ENCODE results near the gene ANKH.
"Not testable (repeated sequence)": the region's sequence is repeated elsewhere in the genome, so short reads cannot be mapped to it uniquely, and the experiment has no call there.

The ANKH gene

GRCh38 chr5:14830210-14831005, 41.2 kb downstream of the ANKH start:
- in situ Hi-C loops (cut with MboI; ENCODE audit: low sequenced_read_pairs) = no loop called here

GRCh38 chr5:14829396-14829795, 42.2 kb downstream of the ANKH start:
- in situ Hi-C loops (cut with MboI; ENCODE audit: low sequenced_read_pairs) = no loop called here

- in situ Hi-C loops (cut with MboI; ENCODE audit: low sequenced_read_pairs) = no loop called here
Observed at GRCh38 chr5:14826714-14827113, 44.9 kb downstream of the ANKH start.

GRCh38 chr5:14825977-14826376, 45.6 kb downstream of the ANKH start:
- in situ Hi-C loops (cut with MboI; ENCODE audit: low sequenced_read_pairs) = no loop called here

GRCh38 chr5:14824499-14824898, 47.1 kb downstream of the ANKH start:
- in situ Hi-C loops (cut with MboI; ENCODE audit: low sequenced_read_pairs) = no loop called here

GRCh38 chr5:14821100-14821845, 50.3 kb downstream of the ANKH start:
- in situ Hi-C loops (cut with MboI; ENCODE audit: low sequenced_read_pairs) = no loop called here

GRCh38 chr5:14818931-14819790, 52.4 kb downstream of the ANKH start:
- in situ Hi-C loops (cut with MboI; ENCODE audit: low sequenced_read_pairs) = no loop called here

GRCh38 chr5:14817762-14818136, 53.8 kb downstream of the ANKH start:
- in situ Hi-C loops (cut with MboI; ENCODE audit: low sequenced_read_pairs) = not testable (repeated sequence)

GRCh38 chr5:14816999-14817761, 54.4 kb downstream of the ANKH start:
- in situ Hi-C loops (cut with MboI; ENCODE audit: low sequenced_read_pairs) = no loop called here

- in situ Hi-C loops (cut with MboI; ENCODE audit: low sequenced_read_pairs) = no loop called here
Observed at GRCh38 chr5:14816374-14816998, 55.1 kb downstream of the ANKH start.

GRCh38 chr5:14813747-14814146, 57.8 kb downstream of the ANKH start:
- in situ Hi-C loops (cut with MboI; ENCODE audit: low sequenced_read_pairs) = no loop called here

- in situ Hi-C loops (cut with MboI; ENCODE audit: low sequenced_read_pairs) = no loop called here
Observed at GRCh38 chr5:14812166-14812565, 59.4 kb downstream of the ANKH start.

- in situ Hi-C loops (cut with MboI; ENCODE audit: low sequenced_read_pairs) = no loop called here
Observed at GRCh38 chr5:14810928-14811572, 60.5 kb downstream of the ANKH start.

GRCh38 chr5:14810282-14810681, 61.3 kb downstream of the ANKH start:
- in situ Hi-C loops (cut with MboI; ENCODE audit: low sequenced_read_pairs) = no loop called here

- in situ Hi-C loops (cut with MboI; ENCODE audit: low sequenced_read_pairs) = no loop called here
Observed at GRCh38 chr5:14809369-14810155, 62.0 kb downstream of the ANKH start.

- in situ Hi-C loops (cut with MboI; ENCODE audit: low sequenced_read_pairs) = no loop called here
Observed at GRCh38 chr5:14807471-14807870, 64.1 kb downstream of the ANKH start.

GRCh38 chr5:14806456-14806855, 65.1 kb downstream of the ANKH start:
- in situ Hi-C loops (cut with MboI; ENCODE audit: low sequenced_read_pairs) = no loop called here

- in situ Hi-C loops (cut with MboI; ENCODE audit: low sequenced_read_pairs) = no loop called here
Observed at GRCh38 chr5:14802541-14802940, 69.0 kb downstream of the ANKH start.

- in situ Hi-C loops (cut with MboI; ENCODE audit: low sequenced_read_pairs) = no loop called here
Observed at GRCh38 chr5:14801792-14802191, 69.8 kb downstream of the ANKH start.
